ENCODE results near the gene IGFL4.

The IGFL4 gene

DNA sequence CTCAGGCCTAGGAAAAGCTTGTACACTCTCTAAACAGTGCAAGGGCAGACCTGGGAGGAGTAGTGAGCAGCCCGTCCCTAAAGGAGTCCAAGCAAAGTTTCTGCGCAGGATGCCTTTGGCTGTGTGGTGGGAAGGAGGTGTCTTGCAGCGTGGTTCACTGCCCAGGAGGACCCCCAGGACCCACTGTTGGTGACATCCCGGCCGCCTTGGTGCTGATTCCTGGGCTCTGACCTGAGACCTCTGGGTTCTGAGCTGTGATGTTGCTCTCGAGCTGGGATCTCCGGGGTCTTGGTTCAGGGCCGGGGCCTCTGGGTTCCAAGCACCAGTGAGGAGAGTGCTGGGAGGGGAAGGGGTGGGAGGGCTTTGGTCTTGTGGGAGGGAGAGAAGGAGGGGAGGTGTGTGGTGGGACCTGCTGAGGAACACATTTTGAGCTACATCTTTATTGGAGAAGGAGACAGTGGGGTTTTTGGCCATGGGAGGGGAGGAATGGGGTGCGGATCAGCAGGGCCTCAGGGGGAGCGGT is 22.0 kb downstream of the IGFL4 start:
- DNase-seq, result no peak

DNA sequence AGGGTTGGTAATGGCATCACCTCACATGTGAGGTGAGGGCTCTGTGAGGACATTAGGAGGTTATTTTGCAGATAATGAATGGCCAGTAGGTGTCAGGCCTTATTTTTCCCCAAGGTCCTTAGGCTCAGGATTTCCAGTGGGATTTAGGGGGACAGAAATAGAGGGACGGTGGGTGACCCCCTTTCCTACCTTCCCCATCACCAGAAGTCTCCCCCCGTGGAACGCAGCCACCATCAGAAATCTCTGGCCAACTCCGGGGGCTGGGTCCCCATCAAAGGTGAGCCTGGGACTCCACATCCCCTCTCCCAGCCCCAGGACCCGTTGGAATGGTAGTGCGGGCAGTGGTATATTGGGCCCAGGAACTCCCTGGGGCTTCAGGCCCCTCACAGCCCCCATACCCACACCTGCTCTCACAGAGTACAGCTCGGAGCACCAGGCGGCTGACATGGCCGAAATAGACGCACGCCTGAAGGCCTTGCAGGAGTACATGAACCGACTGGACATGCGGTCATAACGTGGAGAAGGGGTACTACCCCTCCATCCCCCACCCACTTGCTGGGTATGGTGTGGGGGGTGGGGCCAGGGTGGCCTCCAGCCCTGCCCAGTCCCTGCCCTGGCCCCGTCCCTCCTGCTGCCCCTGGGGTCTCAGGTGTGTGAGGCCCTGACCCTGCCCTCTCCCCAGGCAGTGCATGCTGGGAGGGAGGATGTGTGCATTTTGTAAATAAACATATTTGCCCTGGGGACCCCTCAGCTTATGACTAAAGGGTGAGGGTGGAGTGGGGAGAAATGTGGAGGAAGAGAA is 22.7 kb downstream of the IGFL4 start:
- no peak for DNase-seq

DNA sequence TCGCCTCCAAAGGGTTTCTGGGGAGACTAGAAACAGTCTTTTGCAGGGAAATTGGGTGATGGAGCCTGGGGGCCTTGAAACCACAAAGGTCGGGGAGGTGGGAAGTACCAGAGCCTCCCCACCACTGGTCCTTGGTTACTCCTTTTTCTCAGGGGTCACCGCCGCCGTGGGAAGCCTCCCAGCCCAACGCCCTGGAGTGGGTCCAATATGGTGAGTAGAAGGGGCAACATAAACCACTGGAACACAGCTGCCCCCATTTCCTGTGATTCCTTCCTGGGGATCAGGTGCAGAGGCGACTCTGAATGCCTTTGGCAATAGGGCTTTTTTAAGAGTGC is 23.7 kb downstream of the IGFL4 start:
- DNase-seq, result no peak

DNA sequence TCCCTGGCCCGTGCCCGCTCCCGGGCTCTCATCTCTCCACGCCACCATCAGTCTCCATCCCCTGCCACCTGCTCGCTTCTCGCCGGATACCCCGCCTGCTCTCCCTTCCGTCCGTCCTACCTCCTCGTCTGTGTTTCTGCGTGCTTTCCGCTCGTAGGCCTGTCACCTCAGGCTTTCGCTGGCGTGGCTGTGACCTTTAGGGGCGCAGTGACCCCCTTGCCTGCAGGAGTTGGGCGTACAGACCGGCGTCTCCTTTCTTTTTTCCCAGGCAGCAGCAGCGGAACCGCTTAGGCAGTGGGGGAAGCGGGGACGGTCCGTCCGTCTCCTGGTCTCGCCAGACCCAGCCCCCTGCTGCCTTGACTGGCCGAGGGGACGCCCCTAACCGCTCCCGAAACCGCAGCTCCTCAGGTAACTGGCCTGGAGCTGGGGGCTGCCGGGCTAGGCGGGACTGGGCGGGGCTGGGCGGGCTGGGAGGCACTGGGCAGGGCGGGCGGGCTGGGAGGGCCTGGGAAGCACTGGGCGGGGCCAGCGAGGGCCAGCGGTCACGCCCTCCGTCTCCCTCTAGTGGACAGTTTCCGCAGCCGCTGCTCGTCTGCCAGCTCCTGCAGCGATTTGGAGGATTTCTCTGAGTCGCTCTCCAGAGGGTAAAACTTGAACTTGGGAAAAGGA is 24.2 kb downstream of the IGFL4 start:
- DNase-seq, result peak; percentile 84

GRCh38 chr19:46015687-46016425 is 24.9 kb downstream of the IGFL4 start:
- DNase-seq, result no peak

DNA sequence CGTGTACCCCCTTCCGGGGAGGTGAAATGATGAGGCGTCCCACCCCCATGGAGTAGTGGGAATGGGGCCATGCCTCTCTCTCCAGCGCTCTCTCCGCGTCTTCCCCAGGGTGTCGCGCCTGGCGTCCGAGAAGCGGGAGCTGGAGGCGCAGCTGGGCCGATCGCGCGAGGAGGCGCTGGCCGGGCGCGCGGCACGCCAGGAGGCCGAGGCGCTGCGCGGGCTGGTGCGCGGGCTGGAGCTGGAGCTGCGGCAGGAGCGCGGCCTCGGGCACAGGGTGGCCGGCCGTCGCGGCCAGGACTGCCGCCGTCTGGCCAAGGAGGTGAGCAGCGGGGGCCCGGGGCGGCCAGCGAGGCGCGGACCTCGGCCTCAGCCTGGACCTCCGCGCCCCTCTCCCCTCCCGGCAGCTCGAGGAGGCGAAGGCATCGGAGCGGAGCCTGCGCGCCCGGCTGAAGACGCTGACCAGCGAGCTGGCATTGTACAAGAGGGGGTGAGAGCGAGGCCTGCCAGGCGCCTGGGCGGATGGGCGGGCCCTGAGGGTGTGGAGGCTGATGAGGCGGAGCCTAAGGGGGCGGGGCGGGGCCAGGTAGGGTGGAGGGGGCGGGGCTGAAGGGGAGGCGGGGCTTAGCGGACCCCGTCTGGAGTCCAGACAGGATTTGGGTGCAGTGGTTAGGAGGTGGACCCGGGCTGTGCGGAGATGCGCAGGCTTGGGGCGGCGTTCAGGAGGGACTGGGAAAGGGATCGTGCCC is 25.7 kb downstream of the IGFL4 start:
- DNase-seq, result peak; percentile 72

DNA sequence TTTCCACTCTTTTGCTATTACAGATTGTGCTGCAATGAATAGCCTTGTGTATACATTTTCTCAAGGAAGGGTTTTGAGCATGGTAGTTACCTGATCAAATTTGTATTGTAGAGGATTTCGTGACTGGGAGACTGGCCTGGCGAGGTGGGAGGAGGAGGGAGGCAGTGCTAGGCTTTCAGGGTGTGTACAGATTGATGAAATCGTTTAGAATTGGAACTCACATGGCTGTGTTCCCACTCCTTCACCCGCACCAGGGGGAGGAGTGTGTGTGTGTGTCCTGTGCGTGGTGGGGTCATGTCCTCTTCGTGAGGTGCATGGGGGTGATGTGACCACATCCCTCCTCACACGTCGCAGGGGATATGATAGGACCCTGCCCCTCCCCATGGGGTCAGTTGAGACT is 26.3 kb downstream of the IGFL4 start:
- DNase-seq, result no peak

DNA sequence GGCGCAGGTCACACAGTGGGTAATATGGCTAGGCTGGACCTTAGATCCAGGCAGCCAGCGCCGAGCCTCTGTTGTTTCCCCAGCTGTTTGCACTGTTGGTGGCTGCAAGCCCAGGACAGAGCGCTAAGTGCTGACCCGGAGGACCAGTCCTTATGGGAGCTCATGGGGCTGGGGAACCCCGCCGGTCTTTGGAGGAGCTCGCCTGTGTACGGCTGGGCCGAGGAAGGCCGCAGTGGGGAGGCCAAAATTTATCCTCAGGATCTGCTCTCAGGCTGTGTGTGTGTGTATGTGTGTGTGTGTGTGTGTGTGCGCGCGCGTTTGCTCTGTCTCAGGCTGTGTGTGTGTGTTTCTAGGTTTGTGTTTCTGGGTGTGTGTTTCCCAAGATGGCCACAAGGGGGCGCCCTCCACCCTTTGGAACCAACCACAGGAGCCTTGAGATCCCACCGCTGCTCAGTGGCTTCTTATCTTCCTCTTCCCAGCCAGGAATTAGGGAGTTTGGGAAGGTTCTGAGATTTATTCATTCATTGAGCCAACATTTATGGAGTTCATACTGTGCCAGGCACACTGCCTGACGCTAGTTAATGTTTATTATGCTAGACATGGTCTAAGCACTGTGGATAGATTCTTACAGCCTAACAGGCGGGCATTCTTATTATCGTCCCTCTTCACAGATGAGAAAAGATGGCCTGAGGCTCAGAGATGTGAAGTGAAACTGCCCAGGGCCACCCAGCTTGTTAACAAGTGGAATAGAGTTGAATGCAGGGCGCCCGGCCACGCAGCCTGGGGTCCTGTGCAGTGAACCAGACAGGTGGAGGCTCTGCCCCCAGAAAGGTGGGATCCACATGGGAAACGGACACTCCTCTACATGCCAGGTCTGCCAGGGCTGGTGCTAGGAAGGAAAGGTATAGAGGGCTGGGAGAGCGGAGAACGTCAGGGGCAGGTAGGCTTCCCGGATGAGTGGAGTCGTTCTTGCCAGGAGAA is 31.0 kb downstream of the IGFL4 start:
- DNase-seq, result peak; percentile 72

DNA sequence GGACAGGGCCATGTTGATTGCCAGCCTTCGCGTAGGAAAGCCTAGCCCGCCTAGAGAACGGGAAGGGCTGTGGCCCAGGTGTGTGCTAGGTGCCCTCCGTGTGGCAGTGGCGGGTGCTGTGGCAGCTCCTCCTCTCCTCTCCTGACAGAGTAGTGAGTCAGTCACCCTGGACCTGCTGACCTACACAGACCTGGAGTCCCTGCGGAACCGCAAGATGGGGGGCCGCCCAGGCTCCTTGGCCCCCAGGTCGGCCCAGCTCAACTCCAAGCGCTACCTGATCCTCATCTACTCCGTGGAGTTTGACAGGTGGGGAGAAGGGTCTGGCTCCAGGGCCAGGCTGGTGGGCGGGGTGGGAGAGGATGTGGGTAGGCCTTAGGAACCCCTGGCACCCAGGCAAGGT is 34.4 kb downstream of the IGFL4 start:
- DNase-seq, result no peak

DNA sequence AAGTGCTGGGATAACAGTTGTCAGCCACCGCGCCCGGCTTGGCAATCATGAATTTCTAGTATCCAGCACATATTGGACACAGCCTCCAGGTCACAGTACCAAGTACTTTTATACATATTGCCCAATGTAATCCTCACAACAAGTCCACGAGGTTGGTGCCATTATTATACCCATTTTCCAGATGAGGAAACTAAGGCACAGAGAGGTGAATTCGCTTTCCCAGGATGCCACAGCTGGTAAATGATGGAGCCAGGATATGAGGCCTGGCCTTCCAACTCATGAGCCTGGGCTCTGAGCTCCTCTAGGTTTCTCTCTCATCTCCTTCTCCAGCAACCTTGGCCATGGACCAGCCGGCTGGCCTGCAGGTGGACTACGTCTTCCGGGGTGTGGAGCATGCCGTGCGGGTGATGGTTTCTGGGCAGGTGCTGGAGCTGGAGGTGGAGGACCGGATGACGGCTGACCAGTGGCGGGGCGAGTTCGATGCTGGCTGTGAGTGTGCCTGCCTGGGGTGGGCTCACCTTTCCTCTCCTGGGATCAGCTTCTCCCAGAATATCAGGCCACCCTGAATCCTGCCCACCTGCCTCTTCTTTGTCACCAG is 38.0 kb downstream of the IGFL4 start:
- no peak for DNase-seq

DNA sequence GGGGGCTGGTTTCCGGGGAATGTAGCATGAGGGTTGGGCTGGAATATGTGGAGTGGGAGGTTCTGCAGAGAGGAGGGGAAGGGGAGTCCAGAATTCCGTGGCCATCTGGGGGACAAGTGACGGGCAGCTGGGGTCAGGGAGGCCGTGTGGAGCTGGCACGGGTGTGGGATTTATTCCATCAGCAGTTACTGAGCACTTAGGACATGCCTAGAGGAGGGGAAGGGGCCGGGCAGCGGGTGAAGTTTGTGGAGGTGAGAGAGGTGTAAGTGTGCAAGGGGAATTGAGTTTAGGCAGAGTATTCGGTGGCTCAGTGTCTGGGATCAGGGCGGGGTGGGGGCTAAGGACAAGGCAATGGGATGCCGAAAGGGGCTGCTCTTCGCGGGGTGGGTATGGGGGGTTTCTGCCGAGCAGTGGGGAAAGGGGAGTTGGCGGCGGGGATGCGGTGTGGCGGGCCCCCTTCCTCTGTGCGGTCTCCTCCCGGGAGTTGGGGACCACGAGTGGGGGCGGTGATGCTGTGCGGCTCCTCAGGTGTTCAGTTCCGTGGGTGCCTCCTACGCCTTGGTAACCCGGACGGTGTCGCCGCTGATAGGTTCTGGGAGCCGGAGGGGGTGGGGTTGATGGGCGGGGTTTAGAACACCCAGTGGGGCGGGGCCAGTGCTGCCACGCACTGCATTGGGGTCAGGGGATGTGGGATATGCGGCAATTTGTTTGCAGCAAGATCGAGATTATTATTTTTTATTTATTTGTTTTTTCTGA is 40.1 kb downstream of the IGFL4 start:
- DNase-seq, result peak; percentile 56

GRCh38 chr19:45999653-46000121 is 41.1 kb downstream of the IGFL4 start:
- DNase-seq, result no peak

DNA sequence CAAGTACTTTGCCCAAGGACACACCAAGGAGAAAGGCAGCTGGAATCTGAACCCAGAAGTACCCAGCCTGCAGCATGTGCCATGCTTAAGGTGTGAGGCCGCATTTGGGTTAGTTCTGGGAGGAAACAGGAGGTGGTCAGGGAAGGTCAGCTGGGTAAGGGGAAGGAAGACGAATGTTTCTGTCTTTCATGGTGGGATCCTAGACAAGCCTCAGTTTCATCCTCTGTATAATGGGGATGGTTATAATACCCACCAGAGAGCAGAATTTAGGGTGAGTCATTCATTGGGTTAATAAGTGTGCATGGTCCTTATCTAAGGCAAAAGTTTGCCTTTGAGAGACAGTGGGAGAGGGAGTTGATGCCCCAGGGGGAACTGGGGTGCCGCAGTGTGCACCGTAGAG is 42.0 kb downstream of the IGFL4 start:
- no peak for DNase-seq

DNA sequence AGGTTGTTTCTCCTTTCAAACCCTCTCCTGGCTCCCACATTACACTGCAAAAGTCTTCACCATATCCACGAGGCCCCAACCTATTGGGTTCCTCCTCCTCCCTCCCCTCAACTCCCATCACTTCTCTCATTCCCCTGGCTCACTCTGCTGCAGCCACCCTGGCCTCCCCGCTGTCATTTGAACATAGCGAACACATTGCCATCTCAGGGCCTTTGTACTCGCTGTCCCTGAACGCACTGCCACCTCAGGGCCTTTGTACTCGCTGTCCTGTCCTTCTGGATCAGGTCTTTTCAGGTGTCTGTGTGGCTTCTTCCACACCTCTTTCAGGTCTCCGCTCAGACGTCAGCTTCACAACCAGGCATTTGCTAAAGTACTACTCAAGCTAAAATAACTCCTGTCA is 43.9 kb downstream of the IGFL4 start:
- no peak for DNase-seq

DNA sequence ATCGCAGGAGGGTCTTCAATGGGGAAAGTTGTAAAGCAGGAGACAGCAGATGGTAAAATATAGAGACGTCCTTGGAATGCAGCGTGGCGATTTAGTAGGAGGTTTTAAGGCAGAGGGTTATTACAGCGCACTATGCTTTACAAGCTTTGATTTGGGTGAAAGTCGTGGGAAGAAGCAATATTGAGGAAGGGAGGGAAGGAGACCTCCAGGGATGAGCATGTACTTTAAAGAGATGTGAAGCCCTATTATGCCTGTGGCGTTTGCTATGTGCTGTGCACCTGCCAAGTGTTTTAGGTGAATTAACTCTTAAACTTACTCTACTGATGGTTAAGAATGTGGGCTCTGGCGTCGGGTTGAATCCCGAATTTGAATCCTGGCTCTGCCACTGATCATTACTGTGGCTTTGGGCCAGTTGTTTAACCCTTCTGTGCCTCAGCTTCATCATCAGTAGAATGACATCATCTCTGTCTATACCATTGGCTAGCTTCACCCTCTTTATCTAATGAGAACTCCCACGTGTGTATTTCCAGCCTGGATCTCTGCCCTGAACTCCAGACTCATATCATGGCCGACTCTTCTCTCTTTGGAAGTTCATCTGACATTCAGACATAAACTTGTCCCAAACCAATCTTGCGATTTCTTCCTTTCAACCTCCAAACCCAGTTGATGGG is 45.0 kb downstream of the IGFL4 start:
- DNase-seq, result no peak

DNA sequence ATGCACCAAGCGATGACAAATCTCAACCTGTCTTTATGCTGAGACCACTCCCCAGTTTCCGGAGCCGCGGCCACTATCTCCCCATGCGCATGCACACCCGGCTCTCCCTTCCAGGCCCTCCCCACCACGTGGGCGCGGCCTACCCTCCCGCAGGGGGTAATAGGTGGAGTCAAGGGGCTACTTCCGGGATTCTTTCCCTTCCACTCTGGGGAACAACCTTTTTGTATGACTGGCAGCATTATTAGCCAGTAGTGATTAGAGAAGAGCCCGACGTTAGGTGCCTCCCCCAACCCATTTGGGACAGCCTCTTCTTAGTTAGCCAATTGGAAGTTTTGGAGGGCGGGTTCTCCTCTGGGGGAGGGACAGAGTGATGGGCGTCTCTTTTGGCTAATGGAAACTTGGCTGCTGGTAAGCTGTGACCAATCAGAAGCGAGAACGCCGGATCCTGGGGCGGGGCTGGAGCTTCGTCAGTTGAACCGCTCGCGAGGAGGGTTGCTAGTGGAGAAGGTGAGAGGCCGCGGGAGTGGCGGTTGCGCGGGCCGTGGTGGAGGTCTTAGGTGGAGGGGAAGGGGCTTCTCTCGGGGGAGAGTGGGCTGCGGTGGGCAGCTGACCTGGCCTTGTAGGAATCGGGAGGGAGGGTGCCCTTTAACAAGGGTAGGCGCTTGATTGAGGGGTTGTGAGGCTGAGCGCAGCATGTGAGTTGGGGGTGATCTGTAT is 45.6 kb downstream of the IGFL4 start, which contains the start of gene CCDC61:
Gene CCDC61, plus strand, starts transcription at position 470 of the 717 bp plus-strand sequence. CDS start 7,552 bp downstream, outside the sequence.
- DNase-seq, result peak; percentile 94

DNA sequence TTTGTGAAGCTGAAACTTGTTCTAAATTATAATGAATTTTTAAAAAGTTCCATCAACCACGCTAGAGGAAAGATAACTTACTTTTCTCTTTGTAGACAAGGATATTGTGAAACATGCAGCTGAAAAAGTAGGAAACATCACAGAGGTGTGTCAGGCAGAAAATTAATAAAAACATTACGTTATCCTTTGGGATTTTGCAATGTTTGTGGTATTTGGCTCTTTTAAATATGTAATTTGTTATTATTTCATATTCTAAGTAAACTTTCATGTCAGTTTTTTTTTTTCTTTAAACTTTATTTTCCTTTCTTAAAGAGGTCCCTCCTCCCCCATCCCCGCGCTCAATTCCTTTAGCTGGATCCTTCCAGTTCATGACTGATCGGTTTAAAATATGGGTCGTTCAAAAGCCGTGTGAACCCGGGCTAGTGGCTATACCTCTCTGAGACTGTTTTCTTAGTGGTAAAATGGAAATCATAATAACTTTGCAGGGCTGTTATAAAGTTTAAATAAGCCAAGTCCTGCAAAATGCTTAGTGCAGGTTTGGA is 46.3 kb downstream of the IGFL4 start:
- DNase-seq, result no peak

DNA sequence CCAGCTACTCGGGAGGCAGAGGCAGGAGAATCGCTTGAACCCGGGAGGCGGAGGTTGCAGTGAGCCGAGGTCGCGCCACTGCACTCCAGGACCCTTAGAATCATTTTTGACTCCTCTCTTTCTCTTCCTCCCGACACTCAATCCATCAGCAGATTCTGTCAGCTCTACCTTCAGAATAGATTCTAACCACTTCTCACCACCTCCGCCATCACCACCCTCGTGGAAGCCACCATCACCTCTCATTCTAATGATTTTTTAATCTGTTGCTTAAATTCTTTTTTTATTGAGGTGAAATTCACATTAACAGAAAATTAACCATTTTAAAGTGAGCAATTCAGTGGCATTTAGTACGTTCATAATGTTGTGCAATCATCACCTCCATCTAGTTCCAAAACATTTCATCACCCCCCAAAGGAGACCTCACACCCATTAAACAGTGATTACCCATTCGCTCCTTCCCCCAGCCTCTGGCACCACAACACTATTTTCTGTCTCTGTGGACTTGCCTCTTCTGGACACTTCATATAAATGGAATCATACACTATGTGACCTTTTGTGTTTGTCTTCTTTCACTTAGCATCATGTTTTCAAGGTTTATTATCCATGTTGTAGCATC is 50.6 kb downstream of the IGFL4 start:
- DNase-seq, result no peak

Measured in activated CD4-positive, CD25-positive, alpha-beta regulatory T cell treated with anti-CD3 and anti-CD28 coated beads, Interleukin-2, amount 50 U/mL, for 72 hours (primary cell).